Skin of body (tissue), 2 donors: ENCODE data around the gene CNNM3. TPM values are rescaled to one million over a fixed set of nuclear protein-coding genes. Genes with fewer than 3 reads are reported as not detected.
A peak's percentile ranks its signal among the peaks of the same experiment; 100 is the strongest.
"Not testable (repeated sequence)": the region's sequence is repeated elsewhere in the genome, so short reads cannot be mapped to it uniquely, and the experiment has no call there.

Source experiments
- DNase-seq: peaks from one replicate; lab custom pipeline; 2025; lab: John Stamatoyannopoulos, UW
- total RNA-seq: library from RNA; depleted of rRNA; stranded (reverse); fragments of >200 nt; gene quantifications from one replicate; pipeline ENCODE4 v1.2.3, GENCODE V29; 2014

CNNM3 gene
- 6.3 TPM for total RNA-seq

DNA sequence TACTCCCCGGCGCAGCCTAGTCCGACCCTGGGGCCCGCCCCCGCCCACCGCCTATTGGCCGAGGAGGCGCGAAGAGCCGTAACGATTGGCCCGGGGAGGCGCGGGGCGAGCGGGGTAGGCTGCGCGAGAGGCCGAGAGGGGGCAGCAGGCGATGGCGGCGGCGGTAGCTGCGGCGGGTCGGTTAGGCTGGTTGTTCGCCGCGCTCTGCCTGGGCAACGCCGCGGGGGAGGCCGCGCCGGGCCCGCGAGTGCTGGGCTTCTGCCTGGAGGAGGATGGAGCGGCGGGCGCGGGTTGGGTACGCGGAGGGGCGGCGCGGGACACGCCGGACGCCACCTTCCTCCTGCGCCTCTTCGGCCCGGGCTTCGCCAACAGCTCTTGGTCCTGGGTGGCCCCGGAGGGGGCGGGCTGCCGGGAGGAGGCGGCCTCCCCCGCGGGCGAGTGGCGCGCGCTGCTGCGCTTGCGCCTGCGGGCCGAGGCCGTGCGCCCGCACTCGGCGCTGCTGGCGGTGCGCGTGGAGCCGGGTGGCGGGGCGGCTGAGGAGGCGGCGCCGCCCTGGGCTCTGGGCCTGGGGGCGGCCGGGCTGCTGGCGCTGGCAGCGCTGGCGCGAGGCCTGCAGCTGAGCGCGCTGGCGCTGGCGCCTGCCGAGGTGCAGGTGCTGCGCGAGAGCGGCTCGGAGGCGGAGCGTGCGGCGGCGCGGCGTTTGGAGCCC lies at the start of gene CNNM3:
TSS of gene CNNM3 (plus strand) at position 142 of the 709 bp plus-strand sequence. CDS start at position 152, 10 bp downstream.
- peak; percentile 85 for DNase-seq

DNA sequence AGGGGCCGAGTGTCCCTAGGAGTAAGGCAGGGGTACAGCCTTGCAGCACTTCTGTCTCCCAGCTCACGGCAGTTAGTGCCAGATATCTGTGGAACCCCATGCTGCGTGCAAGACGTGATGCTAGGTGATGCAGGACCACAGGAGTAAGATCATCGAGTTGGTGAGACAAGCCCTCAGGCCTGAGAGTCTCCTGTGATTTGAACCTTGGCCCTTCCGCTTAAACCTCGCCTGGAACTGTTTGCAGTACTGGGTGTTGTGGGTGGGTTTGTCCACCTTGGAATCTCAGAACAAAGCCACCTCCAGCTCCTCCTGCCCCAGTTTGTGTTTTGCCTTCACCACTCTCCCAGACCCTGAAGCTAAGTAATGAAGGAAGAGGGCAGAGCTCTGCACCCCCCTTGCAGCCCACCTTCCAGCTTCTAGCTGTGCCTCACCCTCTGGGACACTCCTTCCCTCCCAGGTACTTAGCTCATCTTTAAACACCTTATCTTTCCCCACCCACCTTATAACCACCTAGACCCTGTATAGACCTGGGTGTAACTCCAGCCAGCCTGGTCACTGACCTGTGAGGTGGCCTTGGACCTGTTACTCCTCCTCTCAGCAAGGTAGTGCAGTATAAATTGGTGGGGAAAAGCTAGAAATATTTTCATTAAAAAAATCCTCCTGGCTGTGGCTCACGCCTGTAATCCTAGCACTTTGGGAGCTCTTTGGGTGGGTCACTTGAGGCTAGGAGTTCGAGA lies 48.8 kb upstream of the CNNM3 start:
- no peak for DNase-seq

DNA sequence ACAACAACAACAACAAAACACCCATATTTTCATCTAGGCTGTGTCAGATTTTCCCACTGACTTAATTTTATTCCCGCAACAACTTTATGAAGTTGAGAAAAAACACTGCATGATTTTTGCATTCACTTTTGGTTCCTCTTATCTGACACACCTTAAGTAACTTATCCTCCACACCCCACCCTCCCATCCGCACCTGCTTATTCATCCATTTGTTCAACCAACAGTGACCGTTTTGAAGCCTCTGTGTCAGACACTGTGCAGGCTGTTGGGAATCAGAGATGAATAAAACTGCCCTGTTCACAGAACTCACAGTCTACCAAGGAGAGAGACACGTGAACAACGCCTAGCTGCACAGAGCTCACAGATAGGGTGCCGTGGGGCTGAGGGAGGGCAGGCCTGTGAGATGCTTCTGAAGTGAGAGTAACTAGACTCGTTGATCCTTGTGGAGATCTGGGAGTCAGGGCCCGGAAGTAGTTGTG lies 47.9 kb upstream of the CNNM3 start:
- DNase-seq = no peak

DNA sequence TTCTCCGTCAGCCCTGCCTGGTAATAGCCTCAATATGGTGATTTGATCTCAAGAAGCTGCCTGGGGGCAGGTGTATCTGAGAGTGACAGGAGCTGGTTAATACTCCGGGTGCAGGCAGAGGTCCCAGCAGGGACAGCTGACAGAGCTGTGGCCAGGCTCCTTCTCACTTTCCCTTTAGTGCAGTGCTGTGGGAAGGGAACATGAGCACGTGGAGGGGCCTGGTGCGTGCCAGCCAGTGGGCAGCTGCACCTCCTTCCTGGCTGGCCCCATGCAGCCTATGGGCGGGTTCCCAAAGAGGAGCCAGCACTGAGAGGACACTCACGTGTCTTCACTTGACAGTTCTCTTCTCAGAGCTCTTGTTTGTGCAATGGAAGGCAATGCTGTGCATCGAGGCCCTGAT lies 46.3 kb upstream of the CNNM3 start:
- DNase-seq = no peak

DNA sequence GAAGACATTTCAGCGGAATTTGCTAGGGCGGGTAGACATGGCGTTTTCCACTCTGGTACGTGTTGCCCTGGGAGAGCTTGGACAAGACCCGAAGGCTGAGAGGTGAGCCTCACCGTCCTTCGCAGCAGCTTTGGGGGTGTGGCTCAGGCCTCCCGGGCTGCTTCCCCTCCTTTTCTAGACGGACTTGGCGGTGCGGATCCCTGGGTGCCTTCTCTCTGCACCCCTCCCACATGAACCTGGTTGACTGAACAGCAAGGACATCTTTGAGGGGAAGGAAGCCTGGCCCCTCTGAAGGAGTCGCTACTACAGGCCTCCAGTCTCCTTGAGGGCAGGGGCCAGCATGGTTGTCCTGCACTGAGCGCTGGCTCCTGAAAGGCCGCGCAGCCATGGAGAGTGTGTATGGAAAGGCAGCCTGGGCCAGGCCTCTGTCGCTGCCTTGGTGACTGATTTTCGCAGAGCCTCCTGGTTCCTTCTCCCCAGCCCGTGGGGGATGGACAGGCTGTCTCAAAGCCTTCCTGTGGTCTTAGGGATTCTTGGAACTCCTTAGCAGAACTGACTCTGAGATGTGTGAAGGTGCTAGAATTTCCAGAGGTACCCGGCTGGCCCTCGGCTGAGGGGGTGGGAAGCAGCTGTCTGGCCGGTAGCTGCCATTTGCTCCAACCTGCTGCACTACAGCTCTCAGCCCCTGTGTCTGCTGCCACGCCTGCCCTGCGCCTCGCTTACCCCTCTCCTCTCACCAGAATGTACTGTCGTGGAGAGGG lies 45.4 kb upstream of the CNNM3 start:
- no peak for DNase-seq

DNA sequence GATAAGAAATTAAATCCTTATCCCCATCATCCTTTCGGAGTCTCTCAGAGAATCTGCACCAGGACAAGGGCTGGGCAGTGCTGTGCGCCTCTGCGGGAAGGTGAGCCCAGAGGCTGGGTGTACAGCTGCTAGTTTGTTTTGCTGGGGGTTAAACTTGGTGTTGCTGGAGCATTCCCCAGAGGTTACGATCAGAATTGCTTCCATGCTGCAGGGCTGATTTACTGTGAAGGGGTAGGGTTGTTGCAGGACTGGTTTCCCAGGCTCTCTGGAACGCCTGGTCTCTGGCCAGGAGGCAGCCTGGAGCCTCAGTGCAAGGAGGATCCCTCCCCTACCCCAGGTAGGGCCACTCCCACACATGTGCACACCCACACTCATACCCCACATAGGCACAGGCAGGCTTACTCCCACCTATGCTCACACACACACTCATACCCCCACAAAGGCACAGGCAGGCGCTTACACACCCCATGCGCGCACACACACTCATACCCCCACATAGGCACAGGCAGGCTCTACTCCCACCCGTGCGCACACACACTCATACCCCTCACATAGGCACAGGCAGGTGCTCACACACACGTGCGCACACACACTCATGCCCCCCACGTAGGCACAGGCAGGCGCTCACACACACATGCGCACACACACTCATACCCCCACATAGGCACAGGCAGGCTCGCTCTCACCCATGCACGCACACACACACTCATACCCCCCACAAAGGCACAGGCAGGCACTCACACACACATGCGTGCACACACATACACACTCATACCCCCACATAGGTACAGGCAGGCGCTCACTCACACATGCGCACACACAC lies 44.1 kb upstream of the CNNM3 start:
- DNase-seq = peak; percentile 38

DNA sequence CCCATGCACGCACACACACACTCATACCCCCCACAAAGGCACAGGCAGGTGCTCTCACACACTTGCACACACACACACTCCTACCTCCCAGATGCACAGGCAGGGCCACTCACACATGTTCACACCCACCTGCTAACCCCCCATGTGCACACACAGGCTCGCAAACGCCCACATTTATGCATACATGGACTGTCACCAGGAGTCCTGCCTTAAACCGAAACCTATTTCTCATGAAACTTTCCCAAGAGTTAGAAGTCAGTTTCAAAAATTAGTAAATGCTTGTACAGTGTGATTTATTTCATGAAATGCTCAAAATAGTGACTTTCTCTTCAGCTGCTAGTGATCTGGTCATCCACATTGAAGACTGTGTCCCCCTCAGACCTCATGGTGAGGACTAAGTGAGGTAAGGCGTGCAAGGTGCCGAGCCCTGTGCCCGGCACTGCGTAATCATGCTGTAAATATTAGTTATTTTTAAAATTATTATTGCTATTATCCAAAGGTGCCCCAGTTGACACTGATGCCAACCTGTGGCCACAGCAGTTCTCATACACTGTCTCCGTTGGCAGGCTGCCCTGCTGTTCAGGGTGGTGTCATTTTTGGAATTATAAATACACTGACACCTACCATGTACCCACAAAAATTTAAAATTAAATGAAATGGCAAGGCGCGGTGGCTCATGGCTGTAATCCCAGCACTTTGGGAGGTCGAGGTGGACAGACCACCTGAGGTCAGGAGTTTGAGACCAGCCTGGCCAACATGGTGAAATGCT lies 43.0 kb upstream of the CNNM3 start:
- DNase-seq = no peak

DNA sequence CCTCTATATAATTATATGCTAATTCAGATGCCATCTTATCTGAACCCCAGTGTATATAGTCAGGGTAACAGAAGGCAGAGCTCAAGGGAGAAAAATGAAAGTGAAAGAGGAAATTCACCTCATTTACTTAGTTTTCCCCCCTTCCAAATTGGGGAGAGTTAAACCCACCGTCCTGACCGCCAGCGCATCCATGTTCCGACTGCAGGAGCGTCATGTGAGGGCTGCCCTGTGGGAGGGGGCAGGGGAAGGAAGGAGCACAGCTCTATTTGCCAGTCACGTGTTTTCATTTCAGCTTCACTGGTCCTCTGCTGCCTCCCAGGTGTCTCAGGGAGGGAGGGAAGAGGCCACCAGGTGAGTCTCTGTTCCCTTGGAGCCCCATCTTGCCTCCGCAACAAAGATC lies 42.1 kb upstream of the CNNM3 start:
- no peak for DNase-seq

DNA sequence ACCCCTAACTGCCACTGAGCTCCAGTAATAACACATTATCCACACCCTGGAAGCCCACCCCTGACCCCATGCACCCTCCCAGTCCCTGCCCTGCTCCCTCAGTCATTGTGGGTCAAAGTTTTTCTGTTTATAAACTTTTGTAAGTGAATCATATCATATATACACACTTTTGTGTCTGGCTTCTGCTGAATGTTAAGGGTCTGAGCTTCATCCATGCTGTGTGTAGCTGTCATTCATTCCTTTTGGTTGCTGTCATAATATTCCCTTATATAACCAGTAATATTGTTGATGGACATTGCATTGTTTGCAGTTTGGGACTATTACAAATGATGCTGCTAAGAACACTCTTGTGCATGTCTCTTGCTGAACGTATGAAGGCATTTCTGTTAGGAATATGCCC lies 40.9 kb upstream of the CNNM3 start:
- DNase-seq = no peak

DNA sequence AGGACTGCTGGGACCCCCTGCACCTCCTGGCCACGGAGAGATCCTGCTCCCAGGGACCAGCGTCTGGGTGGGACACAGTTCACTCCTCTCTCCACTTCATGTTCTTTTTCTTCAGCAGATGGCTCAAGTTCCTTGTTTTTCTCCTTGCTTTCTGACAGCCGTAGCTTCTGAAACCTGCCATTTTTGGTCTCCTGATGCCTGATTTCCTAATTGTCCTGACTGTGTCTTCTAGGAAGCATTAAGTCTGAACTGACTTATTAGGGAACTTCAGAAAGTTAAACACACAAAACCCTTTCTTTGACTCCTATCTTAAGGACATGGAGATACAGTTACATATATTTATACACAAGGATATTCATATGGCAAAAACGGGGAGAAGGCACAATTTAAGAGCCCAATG lies 32.7 kb upstream of the CNNM3 start:
- no peak for DNase-seq

DNA sequence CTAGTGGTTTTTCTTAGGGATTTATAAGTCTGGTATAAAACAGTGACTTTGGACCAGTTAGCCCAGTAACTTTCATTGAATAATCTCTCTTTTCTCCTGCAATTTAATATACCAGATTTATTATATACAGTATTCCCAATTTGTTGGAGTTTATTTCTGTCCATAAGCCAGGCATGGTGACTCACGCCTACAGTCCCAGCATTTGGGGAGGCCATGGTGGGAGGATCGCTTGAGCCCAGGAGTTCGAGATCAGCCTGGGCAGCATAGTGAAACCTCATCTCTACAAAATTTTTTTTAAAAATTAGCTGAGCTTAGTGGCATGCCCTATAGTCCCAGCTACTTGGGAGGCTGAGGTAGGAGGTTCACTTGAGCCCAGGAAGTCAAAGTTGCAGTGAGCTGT lies 28.7 kb upstream of the CNNM3 start:
- no peak for DNase-seq

DNA sequence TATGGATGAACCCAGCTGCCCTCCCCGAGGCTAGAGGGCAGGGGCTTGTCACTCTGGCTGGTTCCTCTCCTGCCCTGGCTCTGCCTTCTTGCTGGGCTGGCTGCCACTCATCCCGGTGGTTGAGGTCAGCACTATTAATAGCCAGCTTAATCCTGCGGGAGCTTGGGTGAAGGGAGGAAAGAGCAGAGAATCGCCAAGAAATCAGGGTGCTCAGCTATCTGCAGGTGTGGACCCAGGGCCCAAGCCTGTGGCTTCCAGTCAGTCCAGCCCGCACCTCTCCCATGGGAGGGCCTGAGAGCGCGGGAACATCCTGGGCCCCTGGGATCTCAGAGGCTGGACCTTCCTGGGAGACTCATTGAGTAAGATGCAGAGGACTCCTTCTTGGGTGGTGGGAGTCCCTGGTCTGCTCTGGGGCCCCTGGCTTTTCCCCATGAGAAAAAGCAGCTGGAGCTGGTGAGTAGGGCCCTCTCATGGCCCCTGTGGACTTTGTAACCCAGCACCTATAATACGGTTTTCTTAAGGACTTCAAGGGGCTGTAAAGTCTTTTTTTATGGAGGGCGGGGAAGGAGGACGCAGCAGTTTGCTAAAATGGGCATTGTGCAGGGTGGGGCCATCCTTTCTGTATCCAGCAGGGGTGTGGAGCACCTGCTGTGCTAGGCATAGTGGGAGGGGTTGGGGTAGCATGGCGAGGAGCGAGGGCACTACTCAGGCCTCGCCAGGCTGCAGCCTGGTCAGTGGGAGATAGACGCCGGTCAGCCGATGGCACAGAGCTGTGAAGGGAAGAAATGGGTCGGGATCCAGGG lies 27.4 kb upstream of the CNNM3 start:
- DNase-seq = peak; percentile 7

DNA sequence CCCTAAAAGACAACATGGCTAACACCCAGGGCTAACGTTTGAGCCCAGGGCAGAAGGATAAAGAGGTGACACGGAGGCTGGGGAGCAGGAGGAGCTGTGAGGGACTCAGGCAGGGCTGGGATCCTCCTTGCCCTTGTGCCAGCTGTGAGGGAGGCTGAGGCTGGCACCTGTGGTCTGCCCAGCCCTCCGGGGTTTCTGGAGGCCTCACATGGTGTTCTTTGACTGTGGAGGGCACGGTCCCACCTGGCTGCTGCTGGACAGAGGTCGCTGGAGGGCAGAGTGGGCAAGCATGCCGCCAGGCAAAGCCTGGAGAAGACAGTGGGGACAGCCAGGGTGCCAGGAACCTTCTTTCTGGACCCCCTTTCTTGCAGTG lies 26.8 kb upstream of the CNNM3 start:
- no peak for DNase-seq

DNA sequence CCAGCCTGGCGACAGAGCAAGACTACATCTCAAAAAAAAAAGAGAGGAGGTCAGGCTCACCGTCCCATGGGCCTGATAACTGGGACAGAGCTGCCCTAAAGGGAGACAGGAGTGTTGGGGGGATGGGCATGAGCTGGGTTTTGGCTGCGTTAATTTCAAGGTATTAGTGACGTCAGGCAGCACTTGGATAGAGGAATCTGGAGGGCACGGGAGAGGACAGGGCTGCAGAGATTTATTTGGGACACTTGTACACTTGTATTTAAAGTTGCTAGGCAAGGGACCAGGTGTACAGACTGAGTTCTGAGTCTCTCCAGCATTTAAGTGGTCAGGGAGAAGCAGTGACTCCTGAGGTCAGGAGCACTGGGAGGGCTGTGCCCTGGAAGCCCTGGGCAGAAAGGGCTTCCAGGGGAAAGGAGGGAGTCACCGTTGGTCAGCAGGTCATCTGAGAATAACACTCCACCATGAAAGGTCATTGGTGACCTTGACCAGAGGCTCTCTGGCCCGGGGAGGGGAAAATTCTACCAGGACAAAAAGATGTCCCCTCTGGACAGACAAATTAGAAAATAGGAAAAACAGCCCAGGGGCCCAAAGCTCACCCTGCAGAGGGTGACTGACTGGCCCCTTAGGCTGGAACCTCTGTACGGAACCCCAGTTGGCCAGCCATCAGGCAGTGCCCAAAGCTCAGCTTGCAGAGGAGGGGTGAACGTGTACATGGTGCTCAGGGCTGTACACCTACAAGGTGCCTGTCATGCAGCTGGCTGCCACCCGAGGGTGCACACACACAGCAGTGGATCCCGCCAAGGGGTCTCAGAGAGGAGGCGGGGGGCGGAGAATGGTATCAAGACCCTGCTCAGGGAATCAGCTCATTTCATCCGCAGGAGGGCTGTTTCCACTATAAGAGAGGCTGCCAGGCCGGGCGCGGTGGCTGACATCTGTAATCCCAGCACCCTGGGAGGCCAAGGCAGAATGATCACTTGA lies 23.0 kb upstream of the CNNM3 start:
- DNase-seq = no peak

DNA sequence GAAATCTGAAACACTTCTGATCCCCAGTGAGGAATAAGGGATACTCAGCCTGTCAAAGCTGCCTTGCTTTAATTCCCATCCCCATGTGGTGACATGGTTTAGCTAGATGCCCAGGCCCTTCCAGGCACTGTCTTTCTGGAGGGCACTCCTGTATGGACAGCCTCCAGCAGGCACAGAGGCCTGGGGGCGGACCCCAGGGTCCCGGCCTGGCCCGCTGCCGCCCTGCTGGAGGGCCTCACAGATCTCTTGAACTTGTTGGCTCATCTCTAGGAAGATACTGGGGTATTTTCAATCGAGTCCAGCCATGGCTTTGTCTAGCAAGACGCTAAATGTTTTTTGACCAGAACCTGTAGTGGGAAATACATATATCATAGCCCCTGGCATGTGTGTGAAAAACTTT lies 21.0 kb upstream of the CNNM3 start:
- no peak for DNase-seq

DNA sequence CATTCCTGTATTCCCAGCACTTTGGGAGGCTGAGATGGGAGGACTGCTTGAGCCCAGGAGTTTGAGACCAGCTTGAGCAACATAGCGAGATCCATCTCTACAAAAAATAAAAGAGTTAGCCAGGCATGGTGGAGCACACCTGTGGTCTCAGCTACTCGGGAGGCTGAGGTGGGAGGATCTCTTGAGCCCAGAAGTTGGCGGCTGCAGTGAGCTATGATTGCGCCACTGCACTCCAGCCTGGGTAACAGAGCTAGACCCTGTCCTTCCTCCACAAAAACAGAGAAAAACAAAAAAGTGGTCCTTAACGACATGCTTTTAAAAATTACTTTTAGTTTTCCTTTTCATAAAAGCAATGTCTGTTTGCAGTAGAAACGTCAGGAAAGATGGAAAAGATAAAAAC lies 19.6 kb upstream of the CNNM3 start:
- not testable (repeated sequence) for DNase-seq

DNA sequence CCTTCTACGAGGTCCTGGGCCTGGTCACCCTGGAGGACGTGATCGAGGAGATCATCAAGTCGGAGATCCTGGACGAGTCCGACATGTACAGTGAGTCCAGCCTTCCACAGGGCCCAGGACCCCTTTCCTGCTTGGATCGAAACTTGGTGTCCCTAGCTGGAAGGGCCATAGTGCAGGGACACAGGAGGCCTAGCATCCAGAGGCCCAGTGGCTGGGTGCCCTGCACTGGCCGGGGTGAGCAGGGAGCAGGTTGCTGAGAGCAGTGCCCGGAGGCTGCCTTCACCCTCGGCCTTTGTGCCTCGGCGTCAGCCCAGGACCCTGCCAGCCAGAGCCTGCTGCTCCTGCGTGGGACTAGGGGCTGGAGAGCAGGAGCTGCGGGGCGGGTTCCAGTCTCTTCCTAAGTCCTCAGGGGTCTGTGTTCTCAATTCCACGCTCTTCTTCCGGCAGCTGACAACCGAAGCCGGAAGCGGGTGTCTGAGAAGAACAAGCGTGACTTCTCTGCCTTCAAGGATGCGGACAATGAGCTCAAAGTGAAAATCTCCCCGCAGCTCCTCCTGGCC lies 18.9 kb upstream of the CNNM3 start:
- DNase-seq = no peak
